GM12874 (cell line): Measurements from ENCODE around the gene SERPINA10.

Experiments
- CTCF ChIP-seq: IDR thresholded peaks from 2 replicates; pipeline ENCODE4 v1.5.1; 2011; ENCODE audit warnings: low read depth, mild to moderate bottlenecking, control low read depth, low read length, moderate library complexity; ENCODE audit not compliant: insufficient read depth

The SERPINA10 gene

GRCh38 chr14:94322648-94323570 is 29.8 kb upstream of the SERPINA10 start, which contains the start of gene SERPINA6:
TSS of gene SERPINA6 (minus strand) at chr14:94323336. CDS start at chr14:94314648, 8,688 bp downstream.
- TF ChIP-seq CTCF: no peak

GRCh38 chr14:94321421-94322271 is 28.6 kb upstream of the SERPINA10 start:
- TF ChIP-seq CTCF: no peak

GRCh38 chr14:94320243-94320642 is 27.2 kb upstream of the SERPINA10 start:
- TF ChIP-seq CTCF: no peak

GRCh38 chr14:94317259-94317658 is 24.2 kb upstream of the SERPINA10 start:
- TF ChIP-seq CTCF: no peak

- no peak for TF ChIP-seq CTCF
Observed at GRCh38 chr14:94316692-94317091, 23.6 kb upstream of the SERPINA10 start.

- TF ChIP-seq CTCF: no peak
Observed at GRCh38 chr14:94314890-94315289, 21.8 kb upstream of the SERPINA10 start.
